Karpas-422 (cell line): Measurements from ENCODE around the gene PRICKLE2. TPM values are rescaled to one million over a fixed set of nuclear protein-coding genes. Genes with fewer than 3 reads are reported as not detected.

Source experiments
- DNase-seq: peaks from one replicate; pipeline ENCODE4 v3.0.0-alpha.2; 2015
- H2AFZ ChIP-seq: fragments of 200-600 bp; sonication (generic); 2 replicates; pipeline ENCODE4 v1.6.1; 2014; ENCODE audit warnings: antibody characterized with exemption, low read length, mixed read lengths
- H3K27ac ChIP-seq: fragments of 200-600 bp; sonication (generic); 2 replicates; pipeline ENCODE4 v1.5.1; 2014; ENCODE audit warnings: mild to moderate bottlenecking, low read length, moderate library complexity
- H3K27me3 ChIP-seq: fragments of 200-600 bp; sonication (generic); 2 replicates; pipeline ENCODE4 v1.6.1; 2014; ENCODE audit warnings: low read length, mixed read lengths
- H3K36me3 ChIP-seq: fragments of 200-600 bp; sonication (generic); 2 replicates; pipeline ENCODE4 v1.6.1; 2014; ENCODE audit warnings: low read length, mixed read lengths; ENCODE audit not compliant: insufficient read depth
- H3K4me1 ChIP-seq: fragments of 200-600 bp; sonication (generic); 2 replicates; pipeline ENCODE4 v1.6.1; 2014; ENCODE audit warnings: mild to moderate bottlenecking, low read length, mixed read lengths
- H3K4me2 ChIP-seq: fragments of 200-600 bp; sonication (generic); 2 replicates; pipeline ENCODE4 v1.6.1; 2014; ENCODE audit warnings: low read length, low read depth, mild to moderate bottlenecking; ENCODE audit not compliant: poor library complexity, severe bottlenecking
- H3K4me3 ChIP-seq: fragments of 200-600 bp; sonication (generic); 2 replicates; pipeline ENCODE4 v1.5.1; 2014; ENCODE audit warnings: mild to moderate bottlenecking, antibody characterized with exemption, low read length, mixed read lengths
- H3K79me2 ChIP-seq: fragments of 200-600 bp; sonication (generic); 2 replicates; pipeline ENCODE4 v1.6.1; 2014; ENCODE audit warnings: mild to moderate bottlenecking, low read length, mixed read lengths
- H3K9ac ChIP-seq: fragments of 200-600 bp; sonication (generic); 2 replicates; pipeline ENCODE4 v1.6.0; 2014; ENCODE audit warnings: low read length
- H3K9me2 ChIP-seq: fragments of 200-600 bp; sonication (generic), shearing (Covaris generic); replicated peaks from 2 replicates; pipeline ENCODE4 v1.6.0; 2014; ENCODE audit warnings: mild to moderate bottlenecking, low read length, moderate library complexity; ENCODE audit not compliant: insufficient read depth
- H3K9me3 ChIP-seq: fragments of 300-700, 200-600 bp; sonication (generic); 2 replicates; pipeline ENCODE4 v1.6.1; 2014; ENCODE audit warnings: low read length, mixed read lengths
- H4K20me1 ChIP-seq: fragments of 200-600 bp; sonication (generic); 2 replicates; pipeline ENCODE4 v1.6.1; 2014; ENCODE audit warnings: mild to moderate bottlenecking, antibody characterized with exemption, low read length, low read depth; ENCODE audit not compliant: insufficient read depth
- small RNA-seq: library from RNA; depleted of rRNA; stranded (forward); fragments of <200 nt; gene quantifications from one replicate; pipeline ENCODE3, GENCODE V24; 2014
- total RNA-seq: library from RNA; depleted of rRNA; stranded (reverse); fragments of >200 nt; shearing (Covaris generic); gene quantifications from 2 replicates; pipeline ENCODE4 v1.2.3, GENCODE V29; 2014; ENCODE audit warnings: low replicate concordance; rRNA removed

Gene PRICKLE2
- total RNA-seq, 1 experiment from 2014 or later: not detected

GRCh38 chr3:64047787-64048186 lies 177.5 kb downstream of the PRICKLE2 start:
- Histone ChIP-seq H3K9me2 (no peaks in the 10 kb centered on the region), H3K36me3 (no peaks in the 10 kb centered on the region), H4K20me1 (no peaks in the 10 kb centered on the region)

GRCh38 chr3:64046996-64047594 lies 178.2 kb downstream of the PRICKLE2 start:
- DNase-seq: no peak
- Histone ChIP-seq H4K20me1 (no peaks in the 10 kb centered on the region), H3K79me2 (no peaks in the 10 kb centered on the region), H2AFZ (no peak overlapping the region), H3K36me3 (no peaks in the 10 kb centered on the region), H3K9me3 (no peaks in the 10 kb centered on the region), H3K4me1 (no peaks in the 10 kb centered on the region), H3K4me2 (no peak overlapping the region), H3K4me3 (no peak overlapping the region), H3K27me3 (no peaks in the 10 kb centered on the region), H3K9me2 (no peaks in the 10 kb centered on the region), H3K9ac (no peak overlapping the region), H3K27ac (no peak overlapping the region)

More at GRCh38 chr3:64047787-64048186, 177.5 kb downstream of the PRICKLE2 start:
- Histone ChIP-seq H2AFZ (no peak overlapping the region), H3K27me3 (no peaks in the 10 kb centered on the region), H3K4me1 (no peaks in the 10 kb centered on the region), H3K4me2 (no peak overlapping the region), H3K9me3 (no peaks in the 10 kb centered on the region), H3K4me3 (no peak overlapping the region), H3K27ac (no peak overlapping the region), H3K79me2 (no peaks in the 10 kb centered on the region), H3K9ac (no peak overlapping the region)
- no peak for DNase-seq

- Histone ChIP-seq H3K27ac (no peak overlapping the region), H3K4me1 (no peaks in the 10 kb centered on the region), H3K36me3 (no peaks in the 10 kb centered on the region), H3K9me2 (no peaks in the 10 kb centered on the region), H3K79me2 (no peaks in the 10 kb centered on the region), H3K4me2 (no peak overlapping the region), H2AFZ (no peak overlapping the region), H3K4me3 (no peak overlapping the region), H3K9ac (no peak overlapping the region), H3K27me3 (no peaks in the 10 kb centered on the region), H4K20me1 (no peaks in the 10 kb centered on the region), H3K9me3 (no peaks in the 10 kb centered on the region)
- no peak for DNase-seq
Measured at GRCh38 chr3:64046592-64046991, 178.7 kb downstream of the PRICKLE2 start.

DNA sequence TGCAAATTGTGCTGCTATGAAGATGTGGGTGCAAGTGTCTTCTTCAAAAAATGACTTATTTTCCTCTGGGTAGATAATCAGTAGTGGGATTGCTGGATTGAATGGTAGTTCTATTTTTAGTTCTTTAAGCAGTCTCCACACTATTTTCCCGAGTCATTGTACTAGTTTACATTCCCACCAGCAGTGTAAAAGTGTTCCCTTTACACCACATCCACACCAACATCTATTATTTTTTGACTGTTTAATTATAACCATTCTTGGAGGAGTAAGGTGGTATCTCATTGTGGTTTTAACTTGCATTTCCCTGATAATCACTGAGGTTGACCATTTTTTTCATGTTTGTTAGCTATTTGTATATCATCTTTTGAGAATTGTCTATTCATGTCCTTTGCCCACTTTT lies 182.3 kb downstream of the PRICKLE2 start:
- Histone ChIP-seq H4K20me1 (no peaks in the 10 kb centered on the region), H3K4me1 (peaks cover 30% of the 10 kb centered on the region), H3K9me2 (no peaks in the 10 kb centered on the region), H3K27ac (no peak overlapping the region), H3K36me3 (no peaks in the 10 kb centered on the region), H2AFZ (no peak overlapping the region), H3K27me3 (no peaks in the 10 kb centered on the region), H3K4me2 (no peak overlapping the region), H3K79me2 (no peaks in the 10 kb centered on the region), H3K9ac (no peak overlapping the region), H3K4me3 (no peak overlapping the region), H3K9me3 (no peaks in the 10 kb centered on the region)
- DNase-seq: no peak

Small RNAs within 50 kb of the gene (small RNA-seq; reads per million reads assigned to genes)
- gene RF00012: not detected

Other genes starting within 250 kb of the PRICKLE2 start
- 95.6 and 99.4 TPM in 2 replicates for gene PSMD6, start 202.0 kb downstream of the PRICKLE2 start, total RNA-seq